Transverse colon (tissue), 3 donors: ENCODE measurements around the gene DENND6B.

ENCODE experiments used
- CTCF ChIP-seq, 5 experiments: fragments of 200-600 bp in 3 of 5; fragments of 450-650 bp in 2 of 5; sonication (generic) in 3 of 5; IDR thresholded peaks; 1 replicate in 2 of 5; 2 replicates in 3 of 5; pipeline ENCODE4 v1.5.1; 2016 to 2017; ENCODE audit warnings: antibody characterized with exemption in 5 of 5, inconsistent platforms in 3 of 5, mild to moderate bottlenecking in 2 of 5, moderate library complexity in 1 of 5
- EP300 ChIP-seq: sonication (generic); formaldehyde crosslinking; IDR thresholded peaks from one replicate; pipeline ENCODE4 v1.6.1; 2017; ENCODE audit warnings: antibody characterized with exemption, low read depth

DNA sequence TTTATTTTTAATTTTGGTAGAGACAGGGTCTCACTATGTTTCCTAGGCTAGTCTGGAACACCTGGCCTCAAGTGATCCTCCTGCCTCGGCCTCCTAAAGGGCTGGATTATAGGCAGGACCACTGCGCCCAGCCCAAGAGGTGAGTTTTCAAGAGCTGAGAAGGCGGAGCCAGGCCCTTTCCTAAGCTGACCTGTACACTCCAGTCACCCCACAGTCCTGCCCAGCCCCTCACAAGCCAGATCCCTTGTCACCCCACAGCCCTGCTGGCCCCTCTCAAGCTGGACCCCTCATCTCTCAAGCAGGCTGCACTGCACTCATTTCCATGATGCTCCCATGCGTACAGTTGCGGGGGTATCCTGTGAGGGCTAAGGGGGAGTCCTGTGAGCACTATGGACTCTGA is 2.9 kb downstream of the DENND6B start:
- TF ChIP-seq CTCF (IDR thresholded peaks at IDR 0.05) (no peak), EP300 (no peak)
